Urothelium cell line (cell line): Measurements from ENCODE around the gene EAF1.
"Not testable (repeated sequence)": the region's sequence is repeated elsewhere in the genome, so short reads cannot be mapped to it uniquely, and the experiment has no call there.

Source experiments
- DNase-seq: peaks from one replicate; pipeline ENCODE4 v3.0.0; 2011; ENCODE audit warnings: low spot score, mixed read lengths
- FAIRE-seq: peaks from 2 replicates; lab custom pipeline; 2011; peaks lifted over from hg19 to GRCh38; lab: Jason Lieb, UNC

Gene EAF1

GRCh38 chr3:15427182-15427880 lies at the start of gene EAF1, which contains the start of gene METTL6:
Gene EAF1 (plus strand): TSS chr3:15427598. CDS start chr3:15427780, 182 bp downstream.
Gene METTL6 (minus strand): TSS chr3:15427544. CDS start chr3:15426511, 1,033 bp downstream.
- FAIRE-seq (no peak), DNase-seq (peak; percentile 93)

- DNase-seq (peak; percentile 78), FAIRE-seq (no peak)
Measured at GRCh38 chr3:15377961-15378791, 49.2 kb upstream of the EAF1 start.

GRCh38 chr3:15380980-15381890 lies 46.2 kb upstream of the EAF1 start:
- FAIRE-seq (no peak), DNase-seq (no peak)

GRCh38 chr3:15382405-15382923 lies 44.9 kb upstream of the EAF1 start:
- DNase-seq (no peak), FAIRE-seq (no peak)

- DNase-seq = no peak
- FAIRE-seq = no peak
Measured at GRCh38 chr3:15384510-15385237, 42.7 kb upstream of the EAF1 start.

- not testable (repeated sequence) for FAIRE-seq
Measured at GRCh38 chr3:15385238-15385695, 42.1 kb upstream of the EAF1 start.

GRCh38 chr3:15385901-15386653 lies 41.3 kb upstream of the EAF1 start:
- no peak for DNase-seq
- no peak for FAIRE-seq

More at GRCh38 chr3:15385238-15385695, 42.1 kb upstream of the EAF1 start:
- DNase-seq = not testable (repeated sequence)

GRCh38 chr3:15386654-15386955 lies 40.8 kb upstream of the EAF1 start:
- FAIRE-seq, DNase-seq: not testable (repeated sequence)

- no peak for DNase-seq
- FAIRE-seq = no peak
Measured at GRCh38 chr3:15387171-15387581, 40.2 kb upstream of the EAF1 start.

- FAIRE-seq = no peak
- DNase-seq = no peak
Measured at GRCh38 chr3:15387735-15388134, 39.7 kb upstream of the EAF1 start.

GRCh38 chr3:15388335-15388734 lies 39.1 kb upstream of the EAF1 start:
- DNase-seq, FAIRE-seq: not testable (repeated sequence)

- DNase-seq (no peak), FAIRE-seq (no peak)
Measured at GRCh38 chr3:15390460-15390859, 36.9 kb upstream of the EAF1 start.

- FAIRE-seq (no peak), DNase-seq (no peak)
Measured at GRCh38 chr3:15391007-15391406, 36.4 kb upstream of the EAF1 start.

GRCh38 chr3:15393252-15393651 lies 34.1 kb upstream of the EAF1 start:
- DNase-seq, FAIRE-seq: not testable (repeated sequence)

GRCh38 chr3:15398731-15399133 lies 28.7 kb upstream of the EAF1 start:
- DNase-seq, FAIRE-seq: not testable (repeated sequence)

- no peak for FAIRE-seq
- no peak for DNase-seq
Measured at GRCh38 chr3:15399970-15400369, 27.4 kb upstream of the EAF1 start.

- no peak for FAIRE-seq
- DNase-seq = no peak
Measured at GRCh38 chr3:15401936-15402335, 25.5 kb upstream of the EAF1 start.

- no peak for DNase-seq
- no peak for FAIRE-seq
Measured at GRCh38 chr3:15403495-15403894, 23.9 kb upstream of the EAF1 start.

GRCh38 chr3:15403965-15404364 lies 23.4 kb upstream of the EAF1 start:
- FAIRE-seq (no peak), DNase-seq (no peak)
